GM23338 (cell line): ENCODE measurements around the gene CERS3. TPM values are rescaled to one million over a fixed set of nuclear protein-coding genes. Genes with fewer than 3 reads are reported as not detected.

Experiments used
- ATAC-seq: fragments of 200-7000 bp; cut with Tn5 transposase; 3 replicates; pipeline ENCODE4 v1.9.1; 2020
- DNase-seq: peaks from one replicate; pipeline ENCODE4 v3.0.0-alpha.2; 2015; ENCODE audit warnings: low spot score
- H2AFZ ChIP-seq: fragments of 200-600 bp; sonication (generic); 2 replicates; pipeline ENCODE4 v1.8.0; 2016; ENCODE audit warnings: antibody characterized with exemption, mild to moderate bottlenecking, moderate library complexity
- H3F3A ChIP-seq: fragments of 200-600 bp; sonication (generic); replicated peaks from 2 replicates; pipeline ENCODE4 v1.8.0; 2017; ENCODE audit warnings: antibody characterized with exemption, mixed run types, low read depth
- H3K27ac ChIP-seq: fragments of 200-600 bp; sonication (generic); 2 replicates; pipeline ENCODE4 v1.6.1; 2016; ENCODE audit warnings: low read depth
- H3K27me3 ChIP-seq: fragments of 200-600 bp; sonication (generic); 2 replicates; pipeline ENCODE4 v1.8.0; 2016; ENCODE audit warnings: mild to moderate bottlenecking, mixed run types, moderate library complexity; ENCODE audit not compliant: insufficient read depth
- H3K36me3 ChIP-seq: fragments of 200-600 bp; sonication (generic); 2 replicates; pipeline ENCODE4 v1.8.0; 2016; ENCODE audit warnings: mild to moderate bottlenecking; ENCODE audit not compliant: insufficient read depth
- H3K4me1 ChIP-seq: fragments of 200-600 bp; sonication (generic); 2 replicates; pipeline ENCODE4 v1.8.0; 2016; ENCODE audit warnings: mild to moderate bottlenecking, moderate library complexity; ENCODE audit not compliant: insufficient read depth
- H3K4me2 ChIP-seq: fragments of 200-600 bp; sonication (generic); 2 replicates; pipeline ENCODE4 v1.7.1; 2017; ENCODE audit warnings: mixed run types
- H3K4me3 ChIP-seq: fragments of 200-600 bp; sonication (generic); 2 replicates; pipeline ENCODE4 v1.6.1; 2016; ENCODE audit warnings: mixed run types
- H3K79me2 ChIP-seq: fragments of 200-600 bp; sonication (generic); replicated peaks from 2 replicates; pipeline ENCODE4 v1.8.0; 2017; ENCODE audit warnings: mild to moderate bottlenecking; ENCODE audit not compliant: insufficient read depth
- H3K9me2 ChIP-seq: fragments of 200-600 bp; sonication (generic); 2 replicates; pipeline ENCODE4 v1.8.0; 2017; ENCODE audit not compliant: insufficient read depth
- H4K20me1 ChIP-seq: fragments of 200-600 bp; sonication (generic); replicated peaks from 2 replicates; pipeline ENCODE4 v1.8.0; 2017; ENCODE audit warnings: mild to moderate bottlenecking; ENCODE audit not compliant: insufficient read depth
- H3K27ac Mint-ChIP-seq: 2 replicates; pipeline ENCODE4 v1.8.0; 2020; ENCODE audit warnings: inconsistent platforms, mild to moderate bottlenecking, moderate library complexity, mixed read lengths
- H3K27me3 Mint-ChIP-seq: 3 replicates; pipeline ENCODE4 v1.8.0; 2022; ENCODE audit warnings: low read depth, mild to moderate bottlenecking, moderate library complexity, mixed read lengths, inconsistent platforms; ENCODE audit not compliant: insufficient read depth, poor library complexity
- H3K36me3 Mint-ChIP-seq: 3 replicates; pipeline ENCODE4 v1.8.0; 2021; ENCODE audit warnings: low read depth, mild to moderate bottlenecking, inconsistent platforms, moderate library complexity, mixed read lengths
- H3K4me1 Mint-ChIP-seq: 3 replicates; pipeline ENCODE4 v1.8.0; 2020; ENCODE audit warnings: mild to moderate bottlenecking, inconsistent platforms, mixed read lengths
- H3K4me3 Mint-ChIP-seq: 3 replicates; pipeline ENCODE4 v1.8.0; 2021; ENCODE audit warnings: moderate library complexity, mild to moderate bottlenecking, inconsistent platforms, mixed read lengths
- H3K9me3 Mint-ChIP-seq: 3 replicates; pipeline ENCODE4 v1.8.0; 2020; ENCODE audit warnings: moderate library complexity, mild to moderate bottlenecking, inconsistent platforms, mixed read lengths
- ETS1 ChIP-seq: IDR thresholded peaks from 2 replicates; pipeline ENCODE4 v1.6.1; 2016; ENCODE audit warnings: antibody characterized with exemption
- EZH2 ChIP-seq: fragments of 200-600 bp; sonication (generic); IDR thresholded peaks from one replicate; pipeline ENCODE4 v1.8.0; 2017; ENCODE audit warnings: antibody characterized with exemption, mild to moderate bottlenecking, low read depth; ENCODE audit not compliant: unreplicated experiment
- EZH2phosphoT487 ChIP-seq: fragments of 200-600 bp; sonication (generic); IDR thresholded peaks from one replicate; pipeline ENCODE4 v1.8.1; 2018; ENCODE audit warnings: antibody characterized with exemption; ENCODE audit not compliant: unreplicated experiment
- JUNB ChIP-seq: IDR thresholded peaks from one replicate; pipeline ENCODE4 v1.6.1; 2016; ENCODE audit warnings: antibody characterized with exemption; ENCODE audit not compliant: unreplicated experiment
- NANOG ChIP-seq: IDR thresholded peaks from 2 replicates; pipeline ENCODE4 v1.6.1; 2016; ENCODE audit warnings: antibody characterized with exemption, borderline replicate concordance
- POLR2AphosphoS5 ChIP-seq: IDR thresholded peaks from 2 replicates; pipeline ENCODE4 v1.6.1; 2016; ENCODE audit warnings: antibody characterized with exemption, low read depth
- REST ChIP-seq: IDR thresholded peaks from one replicate; pipeline ENCODE4 v1.6.1; 2018; ENCODE audit warnings: antibody characterized with exemption; ENCODE audit not compliant: unreplicated experiment
- STAT1 ChIP-seq: IDR thresholded peaks from one replicate; pipeline ENCODE4 v1.6.1; 2016; ENCODE audit warnings: antibody characterized with exemption; ENCODE audit not compliant: unreplicated experiment
- ZNF114 ChIP-seq: fragments of 250-450 bp; sonication (Bioruptor Pico); IDR thresholded peaks from 2 replicates; pipeline ENCODE4 v1.5.0; 2020; ENCODE audit warnings: mild to moderate bottlenecking, moderate library complexity
- ZNF331 ChIP-seq: fragments of 250-450 bp; sonication (Bioruptor Pico); IDR thresholded peaks from 2 replicates; pipeline ENCODE4 v1.5.0; 2020; ENCODE audit warnings: low read depth, mild to moderate bottlenecking, moderate library complexity
- ZNF462 ChIP-seq: fragments of 250-450 bp; sonication (Bioruptor Pico); IDR thresholded peaks from 2 replicates; pipeline ENCODE4 v1.5.0; 2020; ENCODE audit warnings: mild to moderate bottlenecking, moderate library complexity
- polyA plus RNA-seq: library from polyadenylated mRNA; unstranded; fragments of >200 nt; fragmentation: Nextera tagmentation; extraction: Ambion mirVana; gene quantifications from 2 replicates; pipeline ENCODE4 v1.2.1, GENCODE V29; 2016
- total RNA-seq: library from RNA; depleted of rRNA; stranded (reverse); fragments of >200 nt; shearing (Covaris generic); gene quantifications from 2 replicates; pipeline ENCODE4 v1.2.3, GENCODE V29; 2014

The CERS3 gene
- total and polyA plus RNA-seq, 2 experiments from 2014 or later = 1.8 to 2.2 TPM

GRCh38 chr15:100439514-100439913, 89.2 kb downstream of the CERS3 start:
- H3K4me1 ChIP-seq = no peaks in the 10 kb centered on the region
- no peaks in the 10 kb centered on the region for H3K27me3 ChIP-seq
- DNase-seq (no peak), ATAC-seq (no peak)
- Mint-ChIP-seq H3K4me1 (peaks cover 7% of the 10 kb centered on the region), H3K36me3 (peaks cover 27% of the 10 kb centered on the region), H3K4me3 (no peak overlapping the region), H3K9me3 (peaks cover 46% of the 10 kb centered on the region), H3K27ac (no peak overlapping the region), H3K27me3 (peaks cover 13% of the 10 kb centered on the region)
- no peaks in the 10 kb centered on the region for H4K20me1 ChIP-seq
- no peak overlapping the region for H2AFZ ChIP-seq
- no peaks in the 10 kb centered on the region for H3K9me2 ChIP-seq
- no peaks in the 10 kb centered on the region for H3K79me2 ChIP-seq
- TF ChIP-seq REST (no peak), POLR2AphosphoS5 (no peak), JUNB (no peak), ZNF114 (CRISPR knock-in tag) (no peak), STAT1 (no peak), ETS1 (no peak), NANOG (no peak), ZNF331 (CRISPR knock-in tag) (no peak)
- no peak overlapping the region for H3K4me2 ChIP-seq
- no peaks in the 10 kb centered on the region for H3K36me3 ChIP-seq
- H3K27ac ChIP-seq = no peak overlapping the region
- no peaks in the 10 kb centered on the region for H3F3A ChIP-seq
- H3K4me3 ChIP-seq = no peak overlapping the region

- Histone ChIP-seq H2AFZ (no peak overlapping the region), H3F3A (no peaks in the 10 kb centered on the region), H3K79me2 (no peaks in the 10 kb centered on the region), H3K4me1 (no peaks in the 10 kb centered on the region), H3K36me3 (no peaks in the 10 kb centered on the region), H3K4me2 (no peak overlapping the region), H3K27ac (no peak overlapping the region), H3K9me2 (0 out of 2 replicates have a peak, but pooled peaks cover 4% of the 10 kb centered on the region), H4K20me1 (no peaks in the 10 kb centered on the region), H3K27me3 (no peaks in the 10 kb centered on the region), H3K4me3 (no peak overlapping the region)
- Mint-ChIP-seq H3K27ac (no peak overlapping the region), H3K4me3 (no peak overlapping the region), H3K4me1 (peaks cover 9% of the 10 kb centered on the region), H3K9me3 (peaks cover 40% of the 10 kb centered on the region), H3K27me3 (peaks cover 13% of the 10 kb centered on the region), H3K36me3 (peaks cover 27% of the 10 kb centered on the region)
- DNase-seq (no peak), ATAC-seq (no peak)
- TF ChIP-seq EZH2phosphoT487 = no peak
- TF ChIP-seq STAT1 = no peak
- no peak for TF ChIP-seq POLR2AphosphoS5
- no peak for TF ChIP-seq ETS1
- TF ChIP-seq EZH2 = no peak
- no peak for TF ChIP-seq ZNF114 (CRISPR knock-in tag)
- TF ChIP-seq ZNF462 (CRISPR knock-in tag) = no peak
Observed at GRCh38 chr15:100438570-100438969, 90.2 kb downstream of the CERS3 start.
